SK-N-SH (cell line): ENCODE results near the gene CTSL.

Experiments
- CTCF ChIP-seq: fragments of 200-600 bp; sonication (generic); IDR thresholded peaks from 2 replicates; pipeline ENCODE4 v1.6.1; 2017; ENCODE audit warnings: antibody characterized with exemption, mild to moderate bottlenecking, moderate library complexity
- EZH2phosphoT487 ChIP-seq: fragments of 200-600 bp; sonication (generic); IDR thresholded peaks from 2 replicates; pipeline ENCODE4 v1.6.1; 2017; ENCODE audit warnings: low read depth, mixed run types, mild to moderate bottlenecking, antibody characterized with exemption, moderate library complexity, borderline replicate concordance
- FOSL2 ChIP-seq: IDR thresholded peaks from 2 replicates; pipeline ENCODE4 v1.4.0; 2012; ENCODE audit warnings: low read depth, mild to moderate bottlenecking, moderate library complexity, borderline replicate concordance
- NFIC ChIP-seq: IDR thresholded peaks from 2 replicates; pipeline ENCODE4 v1.4.0; 2012; ENCODE audit warnings: borderline replicate concordance
- PBX3 ChIP-seq: IDR thresholded peaks from 2 replicates; pipeline ENCODE4; 2012
- POLR2AphosphoS5 ChIP-seq: IDR thresholded peaks from 2 replicates; pipeline ENCODE4 v1.6.1; 2012; ENCODE audit warnings: low read depth, low read length

- peak; percentile 83 for TF ChIP-seq CTCF
- TF ChIP-seq POLR2AphosphoS5, result no peak
- TF ChIP-seq NFIC, result no peak
- no peak for TF ChIP-seq FOSL2
- TF ChIP-seq EZH2phosphoT487, result no peak
- no peak for TF ChIP-seq PBX3
Observed at GRCh38 chr9:87678650-87679355, 47.1 kb upstream of the CTSL start.
